Hippocampal formation (tissue), 2 donors: Measurements from ENCODE around the gene ETV7.
"Not testable (repeated sequence)": the region's sequence is repeated elsewhere in the genome, so short reads cannot be mapped to it uniquely, and the experiment has no call there.

Source experiments
- DNase-seq, 2 donors: peaks; one replicate each; lab custom pipeline; 2025; lab: John Stamatoyannopoulos, UW

ETV7 gene

GRCh38 chr6:36340306-36340617 is 47.2 kb downstream of the ETV7 start:
- no peak for DNase-seq

- DNase-seq: no peak
These were observed 48.3 kb downstream of the ETV7 start for GRCh38 chr6:36339146-36339545.

GRCh38 chr6:36338223-36338622 is 49.2 kb downstream of the ETV7 start:
- DNase-seq: not testable (repeated sequence)

GRCh38 chr6:36337814-36338213 is 49.7 kb downstream of the ETV7 start:
- DNase-seq: no peak

GRCh38 chr6:36336779-36337241 is 50.7 kb downstream of the ETV7 start, which contains the start of gene BNIP5:
TSS of gene BNIP5 (minus strand) at chr6:36336888. CDS start at chr6:36330690, 6,198 bp downstream.
- no peak for DNase-seq

- DNase-seq: no peak
These were observed 51.2 kb downstream of the ETV7 start for GRCh38 chr6:36336208-36336710.

- DNase-seq: no peak
These were observed 51.8 kb downstream of the ETV7 start for GRCh38 chr6:36335465-36336207.

- DNase-seq: no peak
These were observed 52.5 kb downstream of the ETV7 start for GRCh38 chr6:36334832-36335459.

GRCh38 chr6:36333931-36334725 is 53.3 kb downstream of the ETV7 start:
- peak in 1 of 2 donors; percentile 27 for DNase-seq

- no peak for DNase-seq
These were observed 54.1 kb downstream of the ETV7 start for GRCh38 chr6:36333171-36333895.

GRCh38 chr6:36331381-36331780 is 56.1 kb downstream of the ETV7 start:
- DNase-seq: no peak

- DNase-seq: no peak
These were observed 57.1 kb downstream of the ETV7 start for GRCh38 chr6:36330366-36330765.

GRCh38 chr6:36329798-36330291 is 57.6 kb downstream of the ETV7 start:
- no peak for DNase-seq

- no peak for DNase-seq
These were observed 58.9 kb downstream of the ETV7 start for GRCh38 chr6:36328600-36328999.

- no peak for DNase-seq
These were observed 59.6 kb downstream of the ETV7 start for GRCh38 chr6:36327919-36328236.

- DNase-seq: no peak
These were observed 60.1 kb downstream of the ETV7 start for GRCh38 chr6:36327226-36327918.

GRCh38 chr6:36326356-36326995 is 61.0 kb downstream of the ETV7 start:
- no peak for DNase-seq

GRCh38 chr6:36324715-36325114 is 62.8 kb downstream of the ETV7 start:
- DNase-seq: no peak

GRCh38 chr6:36324191-36324590 is 63.3 kb downstream of the ETV7 start:
- no peak for DNase-seq

- DNase-seq: no peak
These were observed 64.4 kb downstream of the ETV7 start for GRCh38 chr6:36323062-36323461.

- no peak for DNase-seq
These were observed 64.9 kb downstream of the ETV7 start for GRCh38 chr6:36322591-36322990.
